HFFc6 (cell line): ENCODE results near the gene FHOD3. TPM values are rescaled to one million over a fixed set of nuclear protein-coding genes. Genes with fewer than 3 reads are reported as not detected.

Source experiments
- DNase-seq: peaks from one replicate; pipeline ENCODE4 v3.0.0-alpha.2; 2018
- H3K27ac Mint-ChIP-seq: 2 replicates; pipeline ENCODE4 v1.8.0; 2020; ENCODE audit warnings: mild to moderate bottlenecking, mixed read lengths
- H3K27me3 Mint-ChIP-seq: 2 replicates; pipeline ENCODE4 v1.8.0; 2021; ENCODE audit warnings: mild to moderate bottlenecking, moderate library complexity, mixed read lengths; ENCODE audit not compliant: insufficient read depth
- H3K36me3 Mint-ChIP-seq: 2 replicates; pipeline ENCODE4 v1.8.0; 2021; ENCODE audit warnings: low read depth, mixed read lengths
- H3K4me1 Mint-ChIP-seq: 2 replicates; pipeline ENCODE4 v1.8.0; 2020; ENCODE audit warnings: low read depth, mixed read lengths
- H3K4me3 Mint-ChIP-seq: 2 replicates; pipeline ENCODE4 v1.8.0; 2020; ENCODE audit warnings: mild to moderate bottlenecking, moderate library complexity, mixed read lengths
- H3K9me3 Mint-ChIP-seq: 2 replicates; pipeline ENCODE4 v1.8.0; 2020; ENCODE audit warnings: mild to moderate bottlenecking, mixed read lengths
- total RNA-seq, 6 experiments: library from RNA; stranded (reverse); fragmentation: NEBNext Ultra II Directional; extraction: Animal tissue kit (Norgen Biotek cat#: 25700); gene quantifications; 2 replicates in 1 of 6; 3 replicates in 5 of 6; pipeline ENCODE4 v1.2.3, GENCODE V29; 2021
- TF ChIP-seq, protein P1 (sequence below): fragments of 200-600 bp; sonication (generic); IDR thresholded peaks from 2 replicates; pipeline ENCODE4 v1.5.0; 2021; ENCODE audit warnings: antibody characterized with exemption, mild to moderate bottlenecking

Gene FHOD3
- total RNA-seq, 6 experiments from 2014 or later, result 32.8 to 67.6 (median 61.4) TPM

DNA sequence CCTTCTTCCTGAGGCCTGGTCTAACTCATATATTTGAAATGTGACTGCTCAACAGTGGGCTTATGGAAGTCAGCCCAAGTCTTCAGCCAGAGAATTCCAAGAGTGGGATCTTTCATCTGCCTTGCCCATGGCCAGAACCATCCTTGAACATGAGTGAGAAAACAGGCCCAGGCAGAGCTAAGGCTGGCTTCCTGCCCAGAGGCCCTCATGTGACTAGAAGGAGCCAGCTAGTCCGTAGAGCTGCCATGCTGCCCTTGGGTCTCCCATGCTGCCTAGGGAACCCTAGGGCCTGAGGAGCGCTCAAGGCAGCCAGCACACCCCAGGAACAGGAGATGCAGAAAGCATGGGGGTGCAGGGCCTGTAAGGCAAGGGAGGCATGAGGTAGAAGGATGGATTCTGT lies 203.6 kb downstream of the FHOD3 start:
- H3K27me3 Mint-ChIP-seq, result no peaks in the 10 kb centered on the region
- H3K27ac Mint-ChIP-seq, result no peak overlapping the region
- DNase-seq, result no peak
- no peaks in the 10 kb centered on the region for H3K9me3 Mint-ChIP-seq
- H3K4me3 Mint-ChIP-seq, result no peak overlapping the region
- H3K36me3 Mint-ChIP-seq, result peaks cover 33% of the 10 kb centered on the region
- peaks cover 31% of the 10 kb centered on the region for H3K4me1 Mint-ChIP-seq
- TF ChIP-seq, protein P1, sequence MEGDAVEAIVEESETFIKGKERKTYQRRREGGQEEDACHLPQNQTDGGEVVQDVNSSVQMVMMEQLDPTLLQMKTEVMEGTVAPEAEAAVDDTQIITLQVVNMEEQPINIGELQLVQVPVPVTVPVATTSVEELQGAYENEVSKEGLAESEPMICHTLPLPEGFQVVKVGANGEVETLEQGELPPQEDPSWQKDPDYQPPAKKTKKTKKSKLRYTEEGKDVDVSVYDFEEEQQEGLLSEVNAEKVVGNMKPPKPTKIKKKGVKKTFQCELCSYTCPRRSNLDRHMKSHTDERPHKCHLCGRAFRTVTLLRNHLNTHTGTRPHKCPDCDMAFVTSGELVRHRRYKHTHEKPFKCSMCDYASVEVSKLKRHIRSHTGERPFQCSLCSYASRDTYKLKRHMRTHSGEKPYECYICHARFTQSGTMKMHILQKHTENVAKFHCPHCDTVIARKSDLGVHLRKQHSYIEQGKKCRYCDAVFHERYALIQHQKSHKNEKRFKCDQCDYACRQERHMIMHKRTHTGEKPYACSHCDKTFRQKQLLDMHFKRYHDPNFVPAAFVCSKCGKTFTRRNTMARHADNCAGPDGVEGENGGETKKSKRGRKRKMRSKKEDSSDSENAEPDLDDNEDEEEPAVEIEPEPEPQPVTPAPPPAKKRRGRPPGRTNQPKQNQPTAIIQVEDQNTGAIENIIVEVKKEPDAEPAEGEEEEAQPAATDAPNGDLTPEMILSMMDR, result no peak

DNA sequence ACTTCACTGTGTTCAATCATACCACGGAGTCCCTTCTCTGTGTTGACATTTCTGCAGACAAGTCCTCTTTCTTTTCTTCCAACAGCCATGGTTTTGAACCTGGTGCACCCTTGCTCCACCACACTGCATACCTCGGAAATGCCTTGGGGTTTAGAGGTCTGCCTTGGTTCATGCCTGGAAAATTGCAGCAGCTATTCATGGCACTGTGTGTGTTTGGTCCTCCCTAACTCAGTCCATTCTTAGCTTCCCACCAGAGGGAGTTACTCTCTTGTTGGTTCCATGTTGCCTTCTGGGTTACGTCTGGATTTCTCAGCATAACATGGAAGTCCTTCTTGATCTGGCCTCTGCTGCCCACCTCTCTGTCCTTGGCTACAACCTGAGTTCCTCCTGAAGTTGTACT lies 206.0 kb downstream of the FHOD3 start:
- Mint-ChIP-seq H3K4me1 (peaks cover 29% of the 10 kb centered on the region), H3K9me3 (no peaks in the 10 kb centered on the region), H3K4me3 (no peak overlapping the region), H3K27me3 (no peaks in the 10 kb centered on the region), H3K27ac (no peak overlapping the region), H3K36me3 (peaks cover 33% of the 10 kb centered on the region)
- DNase-seq, result no peak
- TF ChIP-seq, protein P1, result no peak

DNA sequence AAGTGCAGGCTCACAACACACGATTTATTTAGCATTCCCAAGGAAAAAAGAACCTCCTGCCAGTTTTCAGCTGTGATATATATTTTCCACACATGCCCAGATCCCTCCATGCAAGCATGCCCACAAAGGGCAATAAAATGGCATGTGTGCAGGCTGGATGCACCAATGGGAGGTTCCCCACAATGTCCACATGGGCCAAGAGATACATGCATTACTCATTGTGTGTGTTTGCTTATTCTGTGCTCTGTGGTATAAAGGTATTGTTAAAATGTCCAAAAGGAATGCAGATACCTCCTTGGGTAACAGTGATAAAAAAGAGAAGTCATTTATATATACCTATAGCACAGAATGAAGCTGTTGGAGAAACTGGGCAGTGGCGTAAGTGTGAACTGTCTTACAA lies 207.4 kb downstream of the FHOD3 start:
- no peak for DNase-seq
- TF ChIP-seq, protein P1, result no peak
- Mint-ChIP-seq H3K36me3 (peaks cover 33% of the 10 kb centered on the region), H3K9me3 (no peaks in the 10 kb centered on the region), H3K27ac (no peak overlapping the region), H3K4me3 (no peak overlapping the region), H3K4me1 (peaks cover 23% of the 10 kb centered on the region), H3K27me3 (no peaks in the 10 kb centered on the region)

DNA sequence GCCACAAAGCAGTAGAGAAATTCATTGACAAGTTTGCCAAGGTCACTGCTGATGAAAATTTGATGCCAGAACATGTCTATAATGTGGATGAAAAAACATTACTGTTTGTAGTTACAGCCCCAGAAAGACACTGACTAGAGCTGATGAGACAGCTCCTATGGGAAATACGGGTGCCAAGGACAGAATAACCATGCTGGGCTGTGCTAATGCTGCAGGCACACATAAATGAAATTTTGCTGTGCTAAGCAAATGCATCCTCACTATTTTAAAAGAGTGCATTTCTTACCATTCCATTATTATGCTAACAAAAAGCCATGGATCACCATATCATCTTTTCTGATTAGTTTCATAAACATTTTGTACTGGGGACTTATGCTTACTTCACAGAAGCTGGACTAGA lies 208.2 kb downstream of the FHOD3 start:
- no peak for DNase-seq
- Mint-ChIP-seq H3K36me3 (peaks cover 33% of the 10 kb centered on the region), H3K4me3 (no peak overlapping the region), H3K9me3 (no peaks in the 10 kb centered on the region), H3K27ac (no peak overlapping the region), H3K4me1 (peaks cover 22% of the 10 kb centered on the region), H3K27me3 (no peaks in the 10 kb centered on the region)
- TF ChIP-seq, protein P1, result no peak

DNA sequence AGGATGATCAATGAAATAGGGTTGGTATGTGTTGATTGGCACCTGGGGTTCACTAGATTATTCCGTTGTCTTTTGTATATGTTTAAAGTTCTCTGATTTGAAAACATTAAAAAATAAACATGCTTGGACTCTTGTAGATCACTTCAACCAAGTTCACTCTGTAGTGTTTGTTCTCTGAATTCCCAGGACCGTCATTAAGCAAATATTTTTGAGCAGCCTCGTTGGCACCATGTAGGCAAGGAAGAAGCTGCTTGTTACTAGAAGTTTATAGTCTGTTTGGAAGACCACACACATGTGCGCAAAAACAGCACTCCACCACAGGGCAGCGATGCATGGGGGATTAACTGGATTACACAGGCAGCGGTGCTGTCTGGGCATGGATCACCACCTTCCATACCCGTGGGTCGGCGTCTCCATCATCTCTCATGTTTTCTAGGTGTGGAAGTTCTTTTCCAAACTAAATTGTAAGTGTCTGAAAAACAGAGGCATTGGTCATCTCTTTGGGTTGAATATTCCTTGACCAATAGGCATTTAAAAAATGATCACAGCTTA lies 212.2 kb downstream of the FHOD3 start:
- no peaks in the 10 kb centered on the region for H3K27me3 Mint-ChIP-seq
- no peaks in the 10 kb centered on the region for H3K9me3 Mint-ChIP-seq
- peaks cover 22% of the 10 kb centered on the region for H3K4me1 Mint-ChIP-seq
- H3K27ac Mint-ChIP-seq, result no peak overlapping the region
- no peak overlapping the region for H3K4me3 Mint-ChIP-seq
- H3K36me3 Mint-ChIP-seq, result peaks cover 18% of the 10 kb centered on the region
- no peak for DNase-seq
- TF ChIP-seq, protein P1, result no peak
